Measurements from ENCODE around the gene FPGS. TPM values are rescaled to one million over a fixed set of nuclear protein-coding genes. Genes with fewer than 3 reads are reported as not detected.

Gene FPGS
- total and polyA plus RNA-seq, 2 donors (not counting 1 experiment from before 2014, with no cell fraction given): 103 to 136 TPM

DNA sequence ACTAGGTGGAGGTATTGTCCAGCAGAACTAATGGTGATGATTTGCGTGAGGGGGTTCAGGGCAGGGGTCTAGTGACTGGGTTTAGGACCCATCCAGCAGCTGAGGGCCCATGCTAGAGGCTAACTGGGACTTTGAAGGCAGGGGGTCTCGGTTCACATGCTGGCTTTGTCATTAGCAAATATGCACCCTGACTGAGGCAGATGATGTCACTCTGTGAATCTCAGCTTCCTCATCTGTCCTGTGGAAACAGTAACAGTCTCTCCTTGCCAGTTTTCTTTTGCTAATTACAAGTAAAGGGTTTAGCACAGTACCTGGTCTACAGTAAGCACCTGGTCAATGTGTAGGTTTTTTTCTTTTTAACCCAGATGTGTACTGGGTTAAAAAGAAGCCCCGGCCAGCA is 29.4 kb upstream of the FPGS start:
- H3K4me1 Mint-ChIP-seq: peaks cover 64% of the 10 kb centered on the region
- ChIA-PET POLR2A (interaction anchor here (0.5 kb wide), 1 partner anchor 134 kb away, joined by 3 read pairs; no protein-coding TSS in a partner anchor), CTCF (interaction anchor here (3.1 to 5.2 kb wide), 2 partner anchors 11 to 38 kb away, joined by 24 to 47 read pairs; partner anchors contain the start of genes CDK9 and TOR2A)
- H3K9ac ChIP-seq (ENCODE audit: low read length): no peak overlapping the region
- H3K4me3 Mint-ChIP-seq: no peak overlapping the region
- TF ChIP-seq, protein P1, sequence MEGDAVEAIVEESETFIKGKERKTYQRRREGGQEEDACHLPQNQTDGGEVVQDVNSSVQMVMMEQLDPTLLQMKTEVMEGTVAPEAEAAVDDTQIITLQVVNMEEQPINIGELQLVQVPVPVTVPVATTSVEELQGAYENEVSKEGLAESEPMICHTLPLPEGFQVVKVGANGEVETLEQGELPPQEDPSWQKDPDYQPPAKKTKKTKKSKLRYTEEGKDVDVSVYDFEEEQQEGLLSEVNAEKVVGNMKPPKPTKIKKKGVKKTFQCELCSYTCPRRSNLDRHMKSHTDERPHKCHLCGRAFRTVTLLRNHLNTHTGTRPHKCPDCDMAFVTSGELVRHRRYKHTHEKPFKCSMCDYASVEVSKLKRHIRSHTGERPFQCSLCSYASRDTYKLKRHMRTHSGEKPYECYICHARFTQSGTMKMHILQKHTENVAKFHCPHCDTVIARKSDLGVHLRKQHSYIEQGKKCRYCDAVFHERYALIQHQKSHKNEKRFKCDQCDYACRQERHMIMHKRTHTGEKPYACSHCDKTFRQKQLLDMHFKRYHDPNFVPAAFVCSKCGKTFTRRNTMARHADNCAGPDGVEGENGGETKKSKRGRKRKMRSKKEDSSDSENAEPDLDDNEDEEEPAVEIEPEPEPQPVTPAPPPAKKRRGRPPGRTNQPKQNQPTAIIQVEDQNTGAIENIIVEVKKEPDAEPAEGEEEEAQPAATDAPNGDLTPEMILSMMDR (IDR thresholded peaks at IDR 0.05): no peak
- no peak for TF ChIP-seq EZH2 (IDR thresholded peaks at IDR 0.05; ENCODE audit: borderline replicate concordance, insufficient read depth, low read depth, low read length, poor library complexity, severe bottlenecking)
- peaks cover 0 to 59% of the 10 kb centered on the region in 2 experiments for H3K36me3 ChIP-seq (replicated peaks in 1 of 2; ENCODE audit: control extremely low read depth in 1 of 2, control insufficient read depth in 1 of 2, extremely low read depth in 1 of 2, insufficient read depth in 2 of 2, low read length in 1 of 2)
- no peak overlapping the region for H2AFZ ChIP-seq (ENCODE audit: insufficient read depth, low read depth, low read length, poor library complexity, severe bottlenecking)
- H3K27me3 Mint-ChIP-seq: no peaks in the 10 kb centered on the region
- H3K27ac ChIP-seq (ENCODE audit: low read length in 2 of 2): peak overlapping the region in 1 of 2 donors; percentile 57
- peaks cover 93% of the 10 kb centered on the region for H3K79me2 ChIP-seq (ENCODE audit: control insufficient read depth, insufficient read depth, low read length)
- no peaks in the 10 kb centered on the region for H3K9me3 ChIP-seq (ENCODE audit: control extremely low read depth in 1 of 3, control insufficient read depth in 2 of 3, insufficient read depth in 1 of 3, low read length in 2 of 3)
- H3K27me3 ChIP-seq (replicated peaks in 1 of 4; ENCODE audit: control extremely low read depth in 1 of 4, control insufficient read depth in 3 of 4, insufficient read depth in 4 of 4, low read length in 3 of 4): no peaks in the 10 kb centered on the region
- H3K4me3 ChIP-seq (ENCODE audit: control extremely low read depth in 1 of 5, extremely low read depth in 1 of 5, insufficient read depth in 1 of 5, low read depth in 2 of 5, low read length in 4 of 5): no peak overlapping the region
- peaks cover 39 to 79% of the 10 kb centered on the region in 2 donors for H3K4me1 ChIP-seq (ENCODE audit: control insufficient read depth in 2 of 2, insufficient read depth in 2 of 2, low read length in 2 of 2)
- no peak for DNase-seq
- intact Hi-C loops (cut with micrococcal nuclease): loop anchor here (10.0 kb wide), 2 partner anchors 158 to 352 kb away; partner anchors contain the start of genes PTGES2 and STXBP1
- H3K9me3 Mint-ChIP-seq (ENCODE audit: insufficient read depth): no peaks in the 10 kb centered on the region
- no peak overlapping the region for H3K4me2 ChIP-seq (replicated peaks; ENCODE audit: low read depth, low read length, poor library complexity, severe bottlenecking)
- peak overlapping the region; percentile 26 for H3K27ac Mint-ChIP-seq
- H4K20me1 ChIP-seq (ENCODE audit: control insufficient read depth, insufficient read depth, low read length, poor library complexity, severe bottlenecking): peaks cover 90% of the 10 kb centered on the region
- ATAC-seq (ENCODE audit: low read depth): no peak
- 92% methylated on average over 2 of the region's 3 CpGs for WGBS (ENCODE audit: insufficient coverage)

DNA sequence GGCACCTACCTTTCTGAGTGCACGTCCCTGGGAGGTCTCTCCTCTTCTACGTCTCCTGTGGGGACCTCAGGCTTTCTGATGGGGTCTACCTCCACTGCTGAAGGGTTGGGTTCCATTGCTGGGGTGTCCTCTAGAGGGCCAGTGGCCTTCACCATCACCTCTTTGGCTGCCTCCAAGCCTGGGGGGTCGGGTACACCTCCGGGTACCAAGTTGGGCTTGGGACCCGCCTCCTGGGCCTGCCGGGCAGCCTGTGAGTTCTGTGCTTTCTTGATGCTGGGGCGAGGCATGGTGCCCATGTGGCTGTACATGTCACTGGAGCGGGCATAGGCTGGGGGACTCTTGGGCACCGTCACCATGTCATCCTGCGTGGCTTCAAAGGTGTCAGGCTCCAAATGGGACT is 28.7 kb upstream of the FPGS start:
- Histone ChIP-seq H2AFZ (ENCODE audit: insufficient read depth, low read depth, low read length, poor library complexity, severe bottlenecking) (no peak overlapping the region), H3K27me3 (replicated peaks in 1 of 4; ENCODE audit: control extremely low read depth in 1 of 4, control insufficient read depth in 3 of 4, insufficient read depth in 4 of 4, low read length in 3 of 4) (no peaks in the 10 kb centered on the region), H3K36me3 (replicated peaks in 1 of 2; ENCODE audit: control extremely low read depth in 1 of 2, control insufficient read depth in 1 of 2, extremely low read depth in 1 of 2, insufficient read depth in 2 of 2, low read length in 1 of 2) (peaks cover 0 to 52% of the 10 kb centered on the region in 2 experiments), H3K27ac (ENCODE audit: low read length in 2 of 2) (peak overlapping the region in 1 of 2 donors; percentile 57), H3K4me3 (ENCODE audit: control extremely low read depth in 1 of 5, extremely low read depth in 1 of 5, insufficient read depth in 1 of 5, low read depth in 2 of 5, low read length in 4 of 5) (no peak overlapping the region), H4K20me1 (ENCODE audit: control insufficient read depth, insufficient read depth, low read length, poor library complexity, severe bottlenecking) (peaks cover 83% of the 10 kb centered on the region), H3K4me2 (replicated peaks; ENCODE audit: low read depth, low read length, poor library complexity, severe bottlenecking) (no peak overlapping the region), H3K79me2 (ENCODE audit: control insufficient read depth, insufficient read depth, low read length) (peaks cover 93% of the 10 kb centered on the region), H3K9me3 (ENCODE audit: control extremely low read depth in 1 of 3, control insufficient read depth in 2 of 3, insufficient read depth in 1 of 3, low read length in 2 of 3) (no peaks in the 10 kb centered on the region), H3K9ac (ENCODE audit: low read length) (no peak overlapping the region), H3K4me1 (ENCODE audit: control insufficient read depth in 2 of 2, insufficient read depth in 2 of 2, low read length in 2 of 2) (peaks cover 35 to 76% of the 10 kb centered on the region in 2 donors)
- intact Hi-C loops (cut with micrococcal nuclease): loop anchor here (10.0 kb wide), 2 partner anchors 159 to 351 kb away; partner anchors contain the start of genes PTGES2 and STXBP1
- ChIA-PET CTCF (interaction anchor here (2.4 to 5.2 kb wide), 2 partner anchors 10 to 11 kb away, joined by 13 to 47 read pairs; partner anchors contain the start of gene CDK9), POLR2A (no interaction called here)
- Mint-ChIP-seq H3K27ac (peak overlapping the region; percentile 42), H3K4me3 (peak overlapping the region; percentile 7), H3K27me3 (no peaks in the 10 kb centered on the region), H3K4me1 (peaks cover 64% of the 10 kb centered on the region), H3K9me3 (ENCODE audit: insufficient read depth) (no peaks in the 10 kb centered on the region)
- TF ChIP-seq EZH2 (IDR thresholded peaks at IDR 0.05; ENCODE audit: borderline replicate concordance, insufficient read depth, low read depth, low read length, poor library complexity, severe bottlenecking): no peak
- TF ChIP-seq, protein P1 (IDR thresholded peaks at IDR 0.05): no peak
- WGBS (ENCODE audit: insufficient coverage): 98% methylated on average over 9 of the region's 10 CpGs
- DNase-seq (no peak), ATAC-seq (ENCODE audit: low read depth) (no peak)

Measured in B cell (primary cell).